Ramos (cell line): ENCODE results near the gene POMGNT1.

Experiments
- in situ Hi-C: fragments of 300-500 bp; cut with MboI; formaldehyde crosslinking; loops from one replicate; pipeline ENCODE4 v1.14.3; 2022; ENCODE audit warnings: low sequenced_read_pairs; ENCODE audit not compliant: unreplicated experiment

Gene POMGNT1

GRCh38 chr1:46215504-46215903 lies 17.3 kb upstream of the POMGNT1 start:
- in situ Hi-C loops, result loop anchor here (25.0 kb wide), 1 partner anchor 1203 kb away; the partner anchor contains the start of genes HECTD3 and UROD

- in situ Hi-C loops, result loop anchor here (25.0 kb wide), 1 partner anchor 1199 kb away; the partner anchor contains the start of genes HECTD3 and UROD
Observed at GRCh38 chr1:46211051-46211450, 12.8 kb upstream of the POMGNT1 start.

- in situ Hi-C loops, result loop anchor here (25.0 kb wide), 1 partner anchor 1198 kb away; the partner anchor contains the start of genes HECTD3 and UROD
Observed at GRCh38 chr1:46210561-46210960, 12.3 kb upstream of the POMGNT1 start.

- in situ Hi-C loops, result loop anchor here (25.0 kb wide), 1 partner anchor 1194 kb away; the partner anchor contains the start of genes HECTD3 and UROD
Observed at GRCh38 chr1:46206399-46206798, 8.2 kb upstream of the POMGNT1 start.

GRCh38 chr1:46205791-46206190 lies 7.6 kb upstream of the POMGNT1 start:
- in situ Hi-C loops, result loop anchor here (25.0 kb wide), 1 partner anchor 1193 kb away; the partner anchor contains the start of genes HECTD3 and UROD

GRCh38 chr1:46205141-46205540 lies 6.9 kb upstream of the POMGNT1 start:
- in situ Hi-C loops, result loop anchor here (25.0 kb wide), 1 partner anchor 1193 kb away; the partner anchor contains the start of genes HECTD3 and UROD

GRCh38 chr1:46204406-46204742 lies 6.1 kb upstream of the POMGNT1 start:
- in situ Hi-C loops, result loop anchor here (25.0 kb wide), 1 partner anchor 1192 kb away; the partner anchor contains the start of genes HECTD3 and UROD

GRCh38 chr1:46203738-46204405 lies 5.6 kb upstream of the POMGNT1 start:
- in situ Hi-C loops, result loop anchor here (25.0 kb wide), 1 partner anchor 1192 kb away; the partner anchor contains the start of genes HECTD3 and UROD

- in situ Hi-C loops, result no loop called here
Observed at GRCh38 chr1:46199233-46199749, 1.1 kb upstream of the POMGNT1 start.

GRCh38 chr1:46197560-46197963 lies 672 bp downstream of the POMGNT1 start:
- in situ Hi-C loops, result no loop called here

GRCh38 chr1:46196609-46197008 lies 1.6 kb downstream of the POMGNT1 start:
- in situ Hi-C loops, result no loop called here

GRCh38 chr1:46194641-46195193 lies 3.5 kb downstream of the POMGNT1 start:
- in situ Hi-C loops, result no loop called here

- in situ Hi-C loops, result no loop called here
Observed at GRCh38 chr1:46193984-46194570, 4.2 kb downstream of the POMGNT1 start.

- in situ Hi-C loops, result no loop called here
Observed at GRCh38 chr1:46193285-46193684, 4.9 kb downstream of the POMGNT1 start.

GRCh38 chr1:46192171-46192570 lies 6.1 kb downstream of the POMGNT1 start:
- in situ Hi-C loops, result no loop called here

GRCh38 chr1:46191033-46191701 lies 7.1 kb downstream of the POMGNT1 start:
- in situ Hi-C loops, result no loop called here

GRCh38 chr1:46190539-46190938 lies 7.7 kb downstream of the POMGNT1 start:
- in situ Hi-C loops, result no loop called here

- in situ Hi-C loops, result no loop called here
Observed at GRCh38 chr1:46188295-46189030, 9.8 kb downstream of the POMGNT1 start.

GRCh38 chr1:46187106-46187869 lies 10.9 kb downstream of the POMGNT1 start:
- in situ Hi-C loops, result no loop called here
